Endothelial cell of umbilical vein (primary cell): ENCODE results near the gene FAS. TPM values are rescaled to one million over a fixed set of nuclear protein-coding genes. Genes with fewer than 3 reads are reported as not detected.
A peak's percentile ranks its signal among the peaks of the same experiment; 100 is the strongest.

Experiments used
- BruUV-seq: library from RNA; stranded (reverse); fragments of 400-500 nt; replicated peaks from 2 replicates; lab custom pipeline; 2021; lab: Mats Ljungman, UMichigan
- CTCF ChIA-PET: fragments of 300-600, 350-600 bp; sonication (Branson Sonifier 250); formaldehyde crosslinking; loops from one replicate; lab custom pipeline; 2021; ENCODE audit warnings: antibody characterized with exemption, inconsistent platforms; lab: Charles Lee
- POLR2A ChIA-PET: fragments of 300-600, 350-600 bp; sonication (Branson Sonifier 250); formaldehyde crosslinking; loops from one replicate; lab custom pipeline; 2021; ENCODE audit warnings: antibody characterized with exemption, inconsistent platforms; lab: Charles Lee
- DNase-seq: peaks from one replicate; pipeline ENCODE4 v3.0.0-alpha.2; 2011; ENCODE audit warnings: low read depth, low spot score
- FAIRE-seq: peaks from 2 replicates; lab custom pipeline; 2011; peaks lifted over from hg19 to GRCh38; lab: Jason Lieb, UNC
- H2AFZ ChIP-seq: 2 replicates; pipeline ENCODE4 v1.6.0; 2012; ENCODE audit warnings: low read depth, low read length, control low read depth, inconsistent platforms
- H3K27ac ChIP-seq: 2 replicates; pipeline ENCODE4 v1.5.1; 2011; ENCODE audit warnings: low read depth, mild to moderate bottlenecking, control low read depth, low read length, moderate library complexity; ENCODE audit not compliant: insufficient read depth
- H3K27me3 ChIP-seq, 2 experiments: 2 replicates each; pipeline versions ENCODE4 v1.6.0 to v1.6.1; 2011; ENCODE audit warnings: low read length in 2 of 2, mixed read lengths in 1 of 2; ENCODE audit not compliant: control insufficient read depth in 2 of 2, insufficient read depth in 2 of 2
- H3K36me3 ChIP-seq, 2 experiments: 2 replicates in 1 of 2; 3 replicates in 1 of 2; pipeline ENCODE4 v1.5.1; 2011; ENCODE audit warnings: low read length in 2 of 2, mild to moderate bottlenecking in 1 of 2, moderate library complexity in 1 of 2; ENCODE audit not compliant: control insufficient read depth in 2 of 2, insufficient read depth in 2 of 2; ENCODE audit errors: extremely low read depth in 1 of 2
- H3K4me1 ChIP-seq: 3 replicates; pipeline ENCODE4 v1.5.1; 2011; ENCODE audit warnings: mild to moderate bottlenecking, low read length; ENCODE audit not compliant: control insufficient read depth, insufficient read depth; ENCODE audit errors: extremely low read depth
- H3K4me2 ChIP-seq: 2 replicates; pipeline ENCODE4 v1.6.1; 2011; ENCODE audit warnings: low read length, control low read depth, mixed read lengths; ENCODE audit not compliant: insufficient read depth
- H3K4me3 ChIP-seq, 3 experiments: fragments of 200-600 bp in 1 of 3; sonication (generic), shearing (Covaris generic) in 1 of 3; replicated peaks in 1 of 3; 2 replicates each; pipeline ENCODE4 v1.5.1; 2011 to 2016; ENCODE audit warnings: control low read depth in 3 of 3, low read length in 3 of 3, mild to moderate bottlenecking in 2 of 3, inconsistent platforms in 1 of 3, low read depth in 1 of 3, moderate library complexity in 1 of 3; ENCODE audit not compliant: insufficient read depth in 1 of 3
- H3K79me2 ChIP-seq: 2 replicates; pipeline ENCODE4 v1.6.0; 2012; ENCODE audit warnings: low read length, inconsistent platforms; ENCODE audit not compliant: control insufficient read depth, insufficient read depth
- H3K9ac ChIP-seq: replicated peaks from 2 replicates; pipeline ENCODE3; 2011; ENCODE audit warnings: low read length, control low read depth; ENCODE audit not compliant: insufficient read depth; ENCODE audit errors: extremely low read depth
- H3K9me1 ChIP-seq: replicated peaks from 3 replicates; pipeline ENCODE4 v1.6.0; 2011; ENCODE audit warnings: mild to moderate bottlenecking, low read length; ENCODE audit not compliant: control insufficient read depth, insufficient read depth; ENCODE audit errors: extremely low read depth
- H3K9me3 ChIP-seq: replicated peaks from 2 replicates; pipeline ENCODE4 v1.5.1; 2012; ENCODE audit warnings: low read length, inconsistent platforms; ENCODE audit not compliant: control insufficient read depth, insufficient read depth
- H4K20me1 ChIP-seq: replicated peaks from 2 replicates; pipeline ENCODE3; 2011; ENCODE audit warnings: mild to moderate bottlenecking, low read length; ENCODE audit not compliant: control insufficient read depth, insufficient read depth; ENCODE audit errors: extremely low read depth
- EZH2 ChIP-seq: IDR thresholded peaks from 2 replicates; pipeline ENCODE4 v1.6.1; 2012; ENCODE audit warnings: borderline replicate concordance, low read depth, mild to moderate bottlenecking, moderate library complexity, low read length, inconsistent platforms; ENCODE audit not compliant: severe bottlenecking
- FOS ChIP-seq: IDR thresholded peaks from 2 replicates; pipeline ENCODE4 v1.6.1; 2011; ENCODE audit warnings: mild to moderate bottlenecking, low read length, moderate library complexity, borderline replicate concordance; ENCODE audit not compliant: insufficient read depth
- GATA2 ChIP-seq: IDR thresholded peaks from 2 replicates; pipeline ENCODE4 v1.7.0; 2011; ENCODE audit warnings: low read depth, mild to moderate bottlenecking, moderate library complexity, mixed read lengths, low read length; ENCODE audit not compliant: insufficient read length, insufficient read depth
- JUN ChIP-seq: IDR thresholded peaks from 2 replicates; pipeline ENCODE4 v1.6.1; 2011; ENCODE audit warnings: borderline replicate concordance, low read depth; ENCODE audit not compliant: insufficient read length, insufficient read depth
- MYC ChIP-seq: IDR thresholded peaks from one replicate; pipeline ENCODE4 v1.6.1; 2011; ENCODE audit warnings: mild to moderate bottlenecking, low read depth, low read length
- POLR2A ChIP-seq: IDR thresholded peaks from 2 replicates; pipeline ENCODE4 v1.6.1; 2012; ENCODE audit warnings: low read depth, mild to moderate bottlenecking, control low read depth, low read length
- POLR2AphosphoS5 ChIP-seq: IDR thresholded peaks from 2 replicates; pipeline ENCODE4 v1.6.1; 2012; ENCODE audit warnings: low read depth, mild to moderate bottlenecking, control low read depth, low read length, moderate library complexity; ENCODE audit not compliant: insufficient read depth
- dilution Hi-C: fragments of 300-500 bp; cut with MboI; formaldehyde crosslinking; loops from one replicate; pipeline ENCODE4 v1.15.0; 2019; ENCODE audit warnings: low sequenced_read_pairs; ENCODE audit not compliant: extremely low pct_ligation_motif_present
- intact Hi-C: fragments of 100-400 bp; cut with micrococcal nuclease; formaldehyde crosslinking; loops from one replicate; pipeline ENCODE4 v1.10.0; 2022
- polyA plus RNA-seq, 4 experiments: library from polyadenylated mRNA; depleted of rRNA in 3 of 4; stranded (reverse) in 3 of 4; unstranded in 1 of 4; fragments of >200 nt; gene quantifications; 2 replicates each; pipeline versions ENCODE4 v1.2.1 to v1.2.3, GENCODE V29; 2011 to 2012; ENCODE audit warnings: missing spikeins in 1 of 4
- total RNA-seq: library from RNA; stranded (reverse); gene quantifications from 2 replicates; pipeline ENCODE4 v1.2.3, GENCODE V29; 2021
- TF ChIP-seq, protein P1 (sequence below): IDR thresholded peaks from 2 replicates; pipeline ENCODE4 v1.6.1; 2011; ENCODE audit not compliant: insufficient read depth, insufficient read length
- TF ChIP-seq, protein P2 (sequence below), 2 donors: IDR thresholded peaks; 1 replicate in 1 of 2; 2 replicates in 1 of 2; pipeline ENCODE4 v1.5.1; 2011; ENCODE audit warnings: low read length in 2 of 2, mild to moderate bottlenecking in 2 of 2, moderate library complexity in 2 of 2, control low read depth in 1 of 2, inconsistent platforms in 1 of 2, low read depth in 1 of 2; ENCODE audit not compliant: insufficient read depth in 1 of 2; ENCODE audit errors: extremely low read depth in 1 of 2

Gene FAS
- total and polyA plus RNA-seq, 2 donors (not counting 3 experiments of a cell fraction or from before 2014, with no cell fraction given), result 2.0 to 6.1 TPM

DNA sequence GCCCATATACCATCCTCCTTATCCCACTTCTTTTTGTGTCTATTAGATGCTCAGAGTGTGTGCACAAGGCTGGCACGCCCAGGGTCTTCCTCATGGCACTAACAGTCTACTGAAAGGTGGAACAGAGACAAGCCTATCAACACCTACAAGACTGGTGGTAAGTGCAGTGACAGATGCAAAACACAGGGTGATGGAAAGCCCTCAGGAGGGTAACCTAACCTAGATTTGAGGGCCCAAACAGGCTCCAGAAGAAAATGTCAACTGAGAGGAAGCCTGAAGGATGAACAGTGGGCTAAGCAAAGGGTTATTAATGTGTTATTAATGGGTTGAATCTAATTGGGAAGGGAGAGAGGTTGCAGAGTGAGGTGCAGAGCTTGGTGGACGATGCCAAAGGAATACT lies 1.2 kb upstream of the FAS start:
- Histone ChIP-seq H3K4me3 (no peak overlapping the region), H3K27me3 (peaks cover 11 to 22% of the 10 kb centered on the region in 2 experiments), H3K9me3 (no peaks in the 10 kb centered on the region), H3K9me1 (no peaks in the 10 kb centered on the region), H3K4me2 (peak overlapping the region; percentile 83), H3K4me1 (peaks cover 12% of the 10 kb centered on the region), H3K36me3 (no peaks in the 10 kb centered on the region), H3K79me2 (no peaks in the 10 kb centered on the region), H4K20me1 (no peaks in the 10 kb centered on the region), H2AFZ (no peak overlapping the region), H3K9ac (no peak overlapping the region), H3K27ac (no peak overlapping the region)
- dilution Hi-C loops, result loop anchor here (25.0 kb wide), 1 partner anchor 223 kb away; the partner anchor contains the start of gene CH25H
- CTCF ChIA-PET, result interaction anchor here (0.8 to 4.2 kb wide), 13 partner anchors 10 to 228 kb away, joined by 3 to 103 read pairs (median 10); no protein-coding TSS in a partner anchor
- no TSS peak for BruUV-seq
- DNase-seq (peak; percentile 21), FAIRE-seq (no peak)
- POLR2A ChIA-PET, result interaction anchor here (1.1 kb wide), 1 partner anchor 11 kb away, joined by 3 read pairs; no protein-coding TSS in a partner anchor
- TF ChIP-seq FOS (no peak), POLR2A (no peak), MYC (no peak), GATA2 (no peak), EZH2 (no peak), JUN (no peak), POLR2AphosphoS5 (no peak)
- TF ChIP-seq, protein P1, sequence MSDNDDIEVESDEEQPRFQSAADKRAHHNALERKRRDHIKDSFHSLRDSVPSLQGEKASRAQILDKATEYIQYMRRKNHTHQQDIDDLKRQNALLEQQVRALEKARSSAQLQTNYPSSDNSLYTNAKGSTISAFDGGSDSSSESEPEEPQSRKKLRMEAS, result no peak
- TF ChIP-seq, protein P2, sequence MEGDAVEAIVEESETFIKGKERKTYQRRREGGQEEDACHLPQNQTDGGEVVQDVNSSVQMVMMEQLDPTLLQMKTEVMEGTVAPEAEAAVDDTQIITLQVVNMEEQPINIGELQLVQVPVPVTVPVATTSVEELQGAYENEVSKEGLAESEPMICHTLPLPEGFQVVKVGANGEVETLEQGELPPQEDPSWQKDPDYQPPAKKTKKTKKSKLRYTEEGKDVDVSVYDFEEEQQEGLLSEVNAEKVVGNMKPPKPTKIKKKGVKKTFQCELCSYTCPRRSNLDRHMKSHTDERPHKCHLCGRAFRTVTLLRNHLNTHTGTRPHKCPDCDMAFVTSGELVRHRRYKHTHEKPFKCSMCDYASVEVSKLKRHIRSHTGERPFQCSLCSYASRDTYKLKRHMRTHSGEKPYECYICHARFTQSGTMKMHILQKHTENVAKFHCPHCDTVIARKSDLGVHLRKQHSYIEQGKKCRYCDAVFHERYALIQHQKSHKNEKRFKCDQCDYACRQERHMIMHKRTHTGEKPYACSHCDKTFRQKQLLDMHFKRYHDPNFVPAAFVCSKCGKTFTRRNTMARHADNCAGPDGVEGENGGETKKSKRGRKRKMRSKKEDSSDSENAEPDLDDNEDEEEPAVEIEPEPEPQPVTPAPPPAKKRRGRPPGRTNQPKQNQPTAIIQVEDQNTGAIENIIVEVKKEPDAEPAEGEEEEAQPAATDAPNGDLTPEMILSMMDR (IDR thresholded peaks at IDR 0.05; ENCODE audit: extremely low read depth in 1 of 2, insufficient read depth in 1 of 2, low read depth in 1 of 2, low read length in 2 of 2), result no peak
- intact Hi-C loops, result no loop called here
